HFF-Myc (cell line): Measurements from ENCODE around the gene DPP4.

Source experiments
- DNase-seq: peaks from one replicate; pipeline ENCODE4 v3.0.0-alpha.2; 2011; ENCODE audit warnings: low read depth; ENCODE audit errors: extremely low read depth
- H3K4me3 ChIP-seq: replicated peaks from 2 replicates; pipeline ENCODE4 v1.5.1; 2011; ENCODE audit warnings: low read depth, mild to moderate bottlenecking, control low read depth, low read length
- TF ChIP-seq, protein P1 (sequence below): IDR thresholded peaks from 2 replicates; pipeline ENCODE4 v1.5.1; 2012; ENCODE audit warnings: mild to moderate bottlenecking, low read depth, low read length, control low read depth; ENCODE audit errors: missing control alignments

The DPP4 gene

DNA sequence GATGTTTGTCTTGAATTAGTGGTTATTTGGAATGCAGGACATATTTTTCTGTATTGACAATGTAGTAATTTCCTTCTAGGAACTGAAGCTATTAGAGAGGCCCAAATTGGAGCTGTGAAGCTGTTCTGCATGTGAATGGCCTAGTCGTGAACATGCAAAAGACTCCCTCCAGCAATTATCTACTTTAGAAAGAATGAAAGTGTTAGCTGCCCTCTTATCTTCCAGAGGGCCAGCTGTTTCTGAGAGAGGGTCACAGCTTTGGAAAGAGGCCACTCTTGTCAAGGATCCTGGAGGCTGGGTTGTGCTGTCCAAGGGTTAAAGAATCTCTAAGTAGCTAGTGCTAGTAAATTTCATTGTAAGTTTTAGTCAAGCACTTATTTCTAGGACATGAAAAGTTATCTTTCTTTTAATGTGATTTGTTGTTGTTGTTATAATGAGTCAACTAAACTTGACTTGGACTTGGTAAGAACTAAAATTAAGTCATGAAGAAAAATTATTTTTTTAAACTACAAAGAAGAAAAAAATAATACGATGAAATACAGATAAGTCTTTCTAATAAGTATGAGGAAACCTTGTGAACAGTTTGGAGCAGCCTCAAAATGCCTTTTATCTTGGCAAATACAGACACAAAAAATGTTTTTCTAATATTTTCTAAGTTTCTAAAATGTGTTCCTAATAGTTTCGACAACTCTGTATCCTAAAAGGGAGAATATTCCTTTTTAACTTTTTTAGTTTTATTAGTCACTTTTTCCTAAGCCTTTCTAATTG, 36.8 kb downstream of the DPP4 start:
- DNase-seq: no peak
- no peak overlapping the region for H3K4me3 ChIP-seq
- TF ChIP-seq, protein P1, sequence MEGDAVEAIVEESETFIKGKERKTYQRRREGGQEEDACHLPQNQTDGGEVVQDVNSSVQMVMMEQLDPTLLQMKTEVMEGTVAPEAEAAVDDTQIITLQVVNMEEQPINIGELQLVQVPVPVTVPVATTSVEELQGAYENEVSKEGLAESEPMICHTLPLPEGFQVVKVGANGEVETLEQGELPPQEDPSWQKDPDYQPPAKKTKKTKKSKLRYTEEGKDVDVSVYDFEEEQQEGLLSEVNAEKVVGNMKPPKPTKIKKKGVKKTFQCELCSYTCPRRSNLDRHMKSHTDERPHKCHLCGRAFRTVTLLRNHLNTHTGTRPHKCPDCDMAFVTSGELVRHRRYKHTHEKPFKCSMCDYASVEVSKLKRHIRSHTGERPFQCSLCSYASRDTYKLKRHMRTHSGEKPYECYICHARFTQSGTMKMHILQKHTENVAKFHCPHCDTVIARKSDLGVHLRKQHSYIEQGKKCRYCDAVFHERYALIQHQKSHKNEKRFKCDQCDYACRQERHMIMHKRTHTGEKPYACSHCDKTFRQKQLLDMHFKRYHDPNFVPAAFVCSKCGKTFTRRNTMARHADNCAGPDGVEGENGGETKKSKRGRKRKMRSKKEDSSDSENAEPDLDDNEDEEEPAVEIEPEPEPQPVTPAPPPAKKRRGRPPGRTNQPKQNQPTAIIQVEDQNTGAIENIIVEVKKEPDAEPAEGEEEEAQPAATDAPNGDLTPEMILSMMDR: no peak

DNA sequence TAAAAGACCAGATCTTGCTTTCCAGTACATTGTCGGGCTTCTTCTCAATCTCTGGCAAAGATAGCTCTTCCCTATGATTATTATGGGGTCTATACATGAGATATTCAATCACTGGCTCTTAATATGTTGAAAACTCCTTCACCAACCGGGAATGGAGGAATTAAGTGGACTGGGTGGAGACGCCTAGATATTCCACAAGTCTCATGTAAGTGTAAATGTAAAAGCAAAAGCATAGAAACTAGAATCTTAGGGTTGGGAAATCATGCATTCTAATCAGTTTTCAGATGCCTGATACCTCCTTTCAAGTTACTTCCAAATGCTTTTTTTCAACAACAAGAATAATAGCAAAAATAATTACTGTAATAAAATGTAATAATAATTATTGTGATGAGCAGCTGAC, 38.0 kb downstream of the DPP4 start:
- DNase-seq: no peak
- H3K4me3 ChIP-seq: no peak overlapping the region
- TF ChIP-seq, protein P1: no peak

DNA sequence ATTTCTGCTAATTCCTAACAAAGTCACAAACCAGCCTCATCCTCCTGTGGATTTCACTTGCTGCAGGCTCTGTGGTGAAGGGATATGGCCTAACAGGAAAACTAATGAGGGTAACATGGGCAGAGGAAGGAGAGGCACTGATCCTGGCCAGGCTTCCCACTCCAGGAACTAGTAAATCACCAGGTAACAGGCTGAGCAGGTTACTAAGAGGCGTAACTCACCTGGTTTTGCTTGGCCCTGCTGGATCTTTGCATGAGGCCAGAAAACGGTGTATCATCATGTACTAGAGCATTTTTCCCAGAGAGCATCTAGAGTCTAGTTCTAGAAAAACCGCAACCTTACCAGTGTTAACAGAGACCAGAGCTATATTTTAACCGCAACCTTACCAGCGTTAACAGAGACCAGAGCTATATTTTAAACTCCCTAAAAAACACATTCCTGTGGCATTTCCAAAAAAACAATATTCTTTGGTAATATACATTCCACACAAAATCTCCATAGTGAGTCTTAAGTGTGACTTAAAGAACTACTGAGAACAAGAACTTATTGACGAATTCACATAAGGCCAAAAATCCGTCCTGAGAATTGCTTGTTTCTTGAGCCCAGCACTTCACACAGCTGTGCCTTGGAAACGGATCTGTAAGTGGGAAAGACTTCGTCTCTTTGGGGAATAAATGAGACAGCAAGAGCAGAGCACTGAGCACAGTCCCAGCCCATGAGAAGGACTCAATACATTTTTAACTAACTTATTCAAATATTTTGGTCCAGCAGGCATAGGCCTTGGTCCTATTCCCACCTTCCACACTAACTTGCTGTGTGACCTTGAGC, 43.4 kb downstream of the DPP4 start:
- TF ChIP-seq, protein P1: no peak

DNA sequence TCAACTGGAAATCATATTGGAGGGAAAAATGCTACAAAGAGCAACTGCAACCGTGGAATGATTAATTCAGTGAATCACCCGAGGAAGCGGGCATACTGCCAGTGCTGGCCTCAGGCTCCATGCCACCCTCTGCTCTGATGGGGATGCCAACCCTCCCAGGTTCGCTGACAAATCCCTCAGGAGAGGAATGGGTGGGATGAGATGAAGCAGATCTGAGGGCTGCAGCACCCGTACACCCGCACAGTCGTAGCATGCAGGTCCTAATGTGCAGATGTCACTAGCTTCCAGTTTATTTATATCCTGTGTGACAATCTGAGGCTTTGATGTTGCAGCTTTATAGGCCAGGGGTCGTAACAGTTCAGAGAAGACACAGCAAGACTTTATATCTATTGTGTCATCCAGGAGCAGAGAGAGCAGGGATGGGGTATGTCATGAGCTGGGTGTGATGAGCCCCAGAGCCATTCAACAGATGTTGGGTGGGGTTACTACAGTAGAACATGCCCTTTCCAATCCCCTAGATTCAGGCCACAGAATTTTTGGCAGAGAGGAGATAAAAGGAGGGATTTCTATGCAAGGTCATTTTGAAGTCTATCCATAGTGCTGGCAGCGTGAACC, 44.6 kb downstream of the DPP4 start:
- H3K4me3 ChIP-seq: no peak overlapping the region
- peak; percentile 40 for DNase-seq
- TF ChIP-seq, protein P1: no peak

More for the DNA sequence above, 43.4 kb downstream of the DPP4 start:
- no peak for DNase-seq
- no peak overlapping the region for H3K4me3 ChIP-seq

DNA sequence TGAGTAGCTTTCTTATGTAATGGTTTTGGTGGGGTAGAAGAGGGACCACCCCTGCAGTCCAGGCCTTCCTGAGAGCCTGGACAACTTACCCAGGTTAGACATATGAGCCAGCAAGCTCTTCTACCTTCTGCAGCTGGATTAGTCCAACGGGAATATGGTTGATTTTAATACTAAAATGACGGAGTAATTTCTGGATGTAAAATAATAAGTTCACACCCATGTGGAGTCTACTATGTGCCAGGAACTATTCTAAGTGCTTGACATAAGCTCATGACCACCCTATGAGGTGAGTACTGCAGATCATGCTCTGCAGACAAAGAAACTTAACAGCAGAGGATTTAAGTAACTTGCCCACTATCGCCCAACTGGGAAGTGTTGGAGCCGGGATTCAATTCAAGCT, 45.5 kb downstream of the DPP4 start:
- H3K4me3 ChIP-seq: no peak overlapping the region
- DNase-seq: no peak
- TF ChIP-seq, protein P1: no peak

DNA sequence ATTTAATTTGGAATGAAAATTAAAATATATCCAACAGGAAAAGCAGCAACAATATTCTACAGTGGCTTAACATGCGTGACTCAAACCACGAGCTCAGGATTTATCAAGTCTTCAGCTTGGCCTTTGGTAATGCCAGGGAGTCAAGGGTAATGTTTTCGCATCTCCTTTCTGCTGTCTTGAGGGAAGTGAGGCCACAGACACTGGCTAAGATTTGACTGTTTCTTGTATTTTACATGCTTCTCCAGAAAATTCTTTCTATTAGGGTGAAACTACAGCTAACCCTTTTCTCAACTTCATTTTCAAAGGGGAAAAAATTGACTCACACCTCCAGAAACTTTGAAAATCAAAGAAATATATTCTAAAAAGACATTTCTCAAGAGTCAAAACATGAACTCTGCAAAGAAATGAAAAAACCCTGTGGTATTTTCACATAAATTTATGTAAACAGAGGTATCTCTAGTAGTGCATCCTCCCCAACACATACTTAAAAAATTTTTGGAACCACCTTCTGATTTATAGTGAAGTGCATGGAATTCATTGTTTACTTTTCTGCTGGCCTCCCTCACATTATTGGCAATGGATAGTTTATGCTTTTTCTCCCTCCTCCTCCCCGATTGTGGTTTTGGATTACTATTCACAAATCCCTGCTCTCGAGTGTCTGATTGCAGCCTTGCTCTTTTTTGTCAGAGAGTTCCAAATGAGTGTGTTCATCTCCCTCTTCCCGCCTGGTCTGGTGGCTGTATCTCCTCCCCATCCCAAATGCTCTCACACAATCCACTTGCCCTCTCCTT, 48.7 kb downstream of the DPP4 start:
- H3K4me3 ChIP-seq: no peak overlapping the region
- TF ChIP-seq, protein P1: no peak
- peak; percentile 35 for DNase-seq
